GM18867 (cell line): ENCODE measurements around the gene EPN2.
A peak's percentile ranks its signal among the peaks of the same experiment; 100 is the strongest.
"Not testable (repeated sequence)": the region's sequence is repeated elsewhere in the genome, so short reads cannot be mapped to it uniquely, and the experiment has no call there.

Experiments
- ATAC-seq: cut with Tn5 transposase; IDR thresholded peaks from one replicate; pipeline ENCODE4 v1.9.1; 2021; ENCODE audit warnings: mild to moderate bottlenecking, moderate library complexity; ENCODE audit not compliant: unreplicated experiment

EPN2 gene

DNA sequence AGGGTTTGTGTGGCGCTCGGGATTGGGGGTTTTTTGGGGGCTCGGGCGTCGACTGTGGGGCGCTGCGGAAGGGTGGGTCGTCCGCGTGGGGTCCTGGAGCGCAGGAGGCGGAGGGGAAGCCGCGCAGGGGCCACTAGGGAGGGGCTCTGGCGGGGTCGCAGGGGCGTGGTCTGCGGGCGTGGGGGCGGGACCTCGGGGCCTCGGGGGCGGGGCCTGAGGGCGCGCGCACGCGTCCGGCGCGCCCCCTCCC is at the start of gene EPN2:
TSS of gene EPN2 (plus strand) at position 228 of the 250 bp plus-strand sequence. CDS start 45,754 bp downstream, outside the sequence.
- ATAC-seq: not testable (repeated sequence)

DNA sequence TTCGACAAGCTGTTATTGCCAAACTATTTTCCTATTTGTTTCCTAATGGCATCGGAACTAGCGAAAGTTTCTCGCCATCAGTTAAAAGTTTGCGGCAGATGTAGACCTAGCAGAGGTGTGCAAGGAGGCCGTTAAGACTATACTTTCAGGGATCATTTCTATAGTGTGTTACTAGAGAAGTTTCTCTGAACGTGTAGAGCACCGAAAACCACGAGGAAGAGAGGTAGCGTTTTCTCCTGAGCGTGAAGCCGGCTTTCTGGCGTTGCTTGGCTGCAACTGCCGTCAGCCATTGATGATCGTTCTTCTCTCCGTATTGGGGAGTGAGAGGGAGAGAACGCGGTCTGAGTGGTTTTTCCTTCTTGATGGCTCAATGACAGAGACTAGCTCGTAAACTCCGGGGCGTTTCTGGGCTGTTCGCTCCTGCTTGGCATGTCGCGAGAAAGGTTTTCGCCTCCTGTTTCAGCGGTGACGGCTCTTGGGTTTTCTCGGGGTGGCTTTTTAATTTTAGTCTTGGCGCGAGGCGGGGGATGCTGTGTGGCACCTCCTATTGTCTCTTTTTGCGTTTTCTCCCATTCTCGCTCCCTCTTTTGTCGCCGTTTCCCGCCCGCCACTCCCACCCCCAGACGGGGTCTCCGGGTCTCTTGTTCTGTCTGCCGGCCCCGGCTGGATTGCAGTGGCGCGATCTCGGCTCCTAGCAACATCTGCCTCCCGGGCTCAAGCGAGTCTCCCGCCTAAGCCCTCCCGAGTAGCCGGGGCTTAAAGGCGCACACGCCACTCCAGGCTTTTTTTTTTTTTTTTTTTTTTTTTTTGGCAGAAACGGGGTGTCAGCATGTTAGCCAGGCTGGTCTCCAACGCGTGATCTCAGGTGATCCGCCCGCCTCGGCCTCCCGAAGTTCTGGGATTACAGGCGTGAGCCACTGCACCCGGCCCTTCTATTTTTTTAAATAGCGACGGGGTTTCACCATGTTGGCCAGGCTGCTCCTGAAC is 49.0 kb upstream of the EPN2 start:
- ATAC-seq: peak; percentile 41

DNA sequence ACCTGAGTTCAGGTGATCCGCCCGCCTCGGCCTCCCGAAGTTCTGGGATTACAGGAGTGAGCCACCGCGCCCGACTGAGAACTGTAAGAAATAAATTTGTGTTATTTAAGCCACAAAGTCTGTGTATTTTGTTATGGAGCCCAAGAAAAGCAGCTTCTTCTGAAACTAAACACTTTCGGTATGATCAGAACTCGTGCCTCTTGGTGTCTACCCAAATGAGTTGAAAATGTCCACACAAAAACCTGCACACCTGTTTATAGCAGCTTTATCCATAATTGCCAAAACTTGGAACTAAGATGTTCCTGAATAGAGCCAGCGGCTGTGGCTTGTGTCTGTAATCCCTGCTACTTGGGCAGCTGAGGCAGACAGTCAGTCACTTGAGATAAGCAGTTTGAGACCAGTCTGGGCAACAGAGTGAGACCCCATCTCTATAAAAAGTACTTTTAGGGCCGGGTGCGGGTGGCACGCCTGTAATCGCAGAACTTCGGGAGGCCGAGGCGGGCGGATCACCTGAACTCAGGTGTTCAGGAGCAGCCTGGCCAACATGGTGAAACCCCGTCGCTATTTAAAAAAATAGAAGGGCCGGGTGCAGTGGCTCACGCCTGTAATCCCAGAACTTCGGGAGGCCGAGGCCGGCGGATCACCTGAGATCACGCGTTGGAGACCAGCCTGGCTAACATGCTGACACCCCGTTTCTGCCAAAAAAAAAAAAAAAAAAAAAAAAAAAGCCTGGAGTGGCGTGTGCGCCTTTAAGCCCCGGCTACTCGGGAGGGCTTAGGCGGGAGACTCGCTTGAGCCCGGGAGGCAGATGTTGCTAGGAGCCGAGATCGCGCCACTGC is 48.1 kb upstream of the EPN2 start:
- ATAC-seq: peak; percentile 63

GRCh38 chr17:19189781-19190405 is 47.3 kb upstream of the EPN2 start:
- ATAC-seq: not testable (repeated sequence)

DNA sequence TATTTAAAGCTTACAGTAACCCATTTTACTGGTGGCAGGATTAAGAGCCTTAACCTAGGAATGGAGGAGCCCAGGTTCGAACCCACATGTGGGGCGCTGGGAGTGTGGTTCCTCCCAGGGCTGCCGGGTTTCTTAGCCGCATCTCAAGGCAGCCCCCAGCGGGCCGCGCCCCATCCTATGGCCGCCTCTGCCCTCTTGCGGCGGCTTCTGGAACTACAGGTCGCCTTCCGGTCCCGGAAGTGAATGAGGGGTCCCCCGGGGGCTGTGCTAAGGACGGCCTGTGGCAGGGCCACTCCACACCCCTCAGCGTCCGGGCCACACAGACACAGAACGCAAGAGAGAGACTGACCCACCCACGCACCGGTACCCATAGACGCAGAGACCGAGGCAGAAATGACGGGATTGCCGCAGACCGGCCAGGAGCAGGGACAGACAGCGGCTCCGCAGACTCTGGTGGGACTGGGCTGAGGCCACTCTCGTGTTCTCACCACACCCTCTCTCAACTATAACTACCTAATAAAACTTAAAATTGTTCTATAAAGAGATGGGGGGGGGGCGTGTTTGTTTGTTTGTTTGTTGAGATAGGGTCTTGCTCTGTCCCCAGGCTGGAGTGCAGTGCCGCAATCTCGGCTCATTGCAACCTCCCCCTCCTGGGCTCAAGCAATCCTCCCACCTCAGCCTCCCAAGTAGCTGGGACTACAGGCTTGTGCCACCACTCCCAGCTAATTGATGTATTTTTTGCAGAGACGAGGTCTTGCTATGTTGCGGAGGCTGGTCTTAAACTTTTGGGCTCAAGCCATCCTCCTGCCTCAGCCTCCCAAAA is 40.6 kb upstream of the EPN2 start:
- ATAC-seq: peak; percentile 89

GRCh38 chr17:19202448-19202847 is 34.7 kb upstream of the EPN2 start:
- peak; percentile 77 for ATAC-seq

DNA sequence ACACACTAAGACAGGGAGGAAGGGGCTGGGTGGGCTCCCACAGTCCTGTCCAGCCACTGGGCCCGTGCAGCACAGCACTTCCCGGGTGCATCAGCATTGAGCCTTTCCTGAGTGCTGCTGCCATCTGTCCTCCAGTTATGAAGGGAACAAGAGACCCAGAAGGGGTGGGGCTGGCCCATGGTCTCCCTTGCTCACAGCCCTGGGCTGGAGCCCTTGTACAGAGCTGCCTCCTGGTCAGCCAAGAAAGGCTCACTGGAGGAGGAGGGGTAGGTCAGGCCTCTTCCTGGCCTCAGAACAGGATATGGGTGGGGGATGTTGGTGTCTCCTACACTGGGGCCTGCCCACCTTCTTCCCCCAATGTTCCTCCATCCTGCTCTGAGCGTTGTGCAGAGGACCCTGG is 33.7 kb upstream of the EPN2 start:
- ATAC-seq: not testable (repeated sequence)

DNA sequence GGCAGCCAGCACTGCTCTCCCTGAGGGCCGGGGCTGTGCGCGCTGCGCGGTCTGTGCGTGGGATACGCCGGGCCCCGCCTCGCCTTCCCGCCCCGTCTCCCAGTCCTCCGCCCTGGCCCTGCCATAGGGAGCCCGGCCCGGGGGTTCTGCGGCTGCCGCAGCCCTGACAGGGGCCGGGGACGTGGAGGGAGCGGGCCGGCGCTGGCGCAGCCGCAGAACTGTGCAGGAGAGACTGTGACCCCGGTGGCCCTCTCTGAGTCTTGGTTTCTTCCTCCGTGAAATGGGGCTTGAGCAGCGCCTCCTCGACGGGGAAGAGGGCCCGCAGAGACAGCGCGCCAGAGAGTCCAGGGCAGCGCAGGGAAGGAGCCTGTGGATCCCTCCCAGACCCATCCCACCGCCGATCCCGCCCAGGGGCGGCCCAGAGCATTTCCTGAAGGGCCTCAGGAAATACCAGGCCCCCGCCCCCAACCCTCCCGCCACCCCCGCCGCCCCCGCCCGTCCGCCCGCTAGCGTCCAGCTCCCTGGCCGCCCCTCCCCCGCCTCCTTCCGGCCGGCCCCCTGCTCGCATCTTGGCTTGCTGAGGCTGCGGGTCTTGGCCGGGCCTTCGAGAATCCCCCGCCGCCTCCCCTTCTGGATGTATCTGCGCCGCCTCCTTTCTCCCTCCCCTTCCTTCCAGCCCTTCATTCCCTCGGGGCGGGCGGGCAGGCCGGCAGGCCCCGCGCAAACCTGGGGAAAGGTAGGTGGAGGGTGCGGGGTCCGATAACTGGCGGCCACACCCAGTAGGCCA is 21.9 kb upstream of the EPN2 start:
- not testable (repeated sequence) for ATAC-seq

DNA sequence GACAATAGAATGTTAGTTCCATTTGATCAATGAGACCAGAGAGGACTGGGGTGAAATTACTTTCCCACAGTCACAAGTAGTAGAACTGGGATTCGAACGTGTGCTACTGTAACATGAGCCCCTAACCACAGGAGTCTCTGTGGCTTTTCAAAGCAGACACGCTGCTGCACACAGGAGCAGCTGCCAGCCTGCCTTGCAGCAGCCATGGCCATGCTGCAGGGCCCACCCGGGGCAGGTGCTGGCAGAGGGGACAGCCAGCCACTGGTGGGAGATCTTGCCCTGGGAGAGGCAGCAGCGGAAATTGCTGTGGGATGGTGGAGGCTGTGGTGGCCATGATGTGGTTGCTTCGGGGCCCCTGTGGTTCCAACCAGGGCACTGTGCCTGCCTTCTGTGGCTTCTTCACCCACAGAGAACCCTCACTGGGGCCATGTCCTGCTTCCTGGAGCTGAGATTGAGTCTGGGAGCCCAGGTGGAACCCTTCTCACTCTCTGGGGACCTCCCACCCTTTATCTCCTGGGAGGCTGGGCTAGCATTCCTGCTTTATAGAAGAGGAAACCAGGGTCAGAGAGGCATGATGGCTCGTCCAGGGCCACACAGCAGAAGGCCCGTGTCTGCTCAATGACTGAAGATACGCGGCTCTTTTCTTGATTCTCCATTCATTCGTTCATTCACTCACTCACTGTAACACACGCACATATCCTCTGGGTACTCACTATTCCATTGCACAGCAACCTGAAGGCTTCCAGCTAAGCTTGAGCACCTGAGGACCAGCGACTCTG is 20.8 kb upstream of the EPN2 start:
- peak; percentile 48 for ATAC-seq

GRCh38 chr17:19218914-19219313 is 18.3 kb upstream of the EPN2 start:
- ATAC-seq: not testable (repeated sequence)

GRCh38 chr17:19219384-19219783 is 17.8 kb upstream of the EPN2 start:
- not testable (repeated sequence) for ATAC-seq

DNA sequence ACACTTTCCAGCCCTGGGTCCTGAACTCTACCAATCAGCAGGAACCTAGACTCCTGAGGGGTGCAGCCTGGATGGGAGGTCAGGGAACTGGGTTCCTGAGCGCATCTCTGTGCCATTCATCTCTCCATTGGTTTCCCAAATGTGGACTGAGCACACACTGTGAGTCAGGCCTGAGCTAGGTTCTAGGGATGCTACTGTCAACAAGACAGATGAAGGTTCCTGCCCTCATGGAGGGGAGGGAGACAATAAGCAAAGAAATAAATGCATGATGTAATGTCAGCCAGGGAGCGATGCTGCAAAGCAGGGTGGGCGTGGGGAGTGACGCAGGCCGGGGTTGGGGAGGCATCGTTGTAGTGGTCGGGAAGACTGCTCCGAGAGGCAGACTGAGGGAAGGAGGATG is 17.0 kb upstream of the EPN2 start:
- not testable (repeated sequence) for ATAC-seq

DNA sequence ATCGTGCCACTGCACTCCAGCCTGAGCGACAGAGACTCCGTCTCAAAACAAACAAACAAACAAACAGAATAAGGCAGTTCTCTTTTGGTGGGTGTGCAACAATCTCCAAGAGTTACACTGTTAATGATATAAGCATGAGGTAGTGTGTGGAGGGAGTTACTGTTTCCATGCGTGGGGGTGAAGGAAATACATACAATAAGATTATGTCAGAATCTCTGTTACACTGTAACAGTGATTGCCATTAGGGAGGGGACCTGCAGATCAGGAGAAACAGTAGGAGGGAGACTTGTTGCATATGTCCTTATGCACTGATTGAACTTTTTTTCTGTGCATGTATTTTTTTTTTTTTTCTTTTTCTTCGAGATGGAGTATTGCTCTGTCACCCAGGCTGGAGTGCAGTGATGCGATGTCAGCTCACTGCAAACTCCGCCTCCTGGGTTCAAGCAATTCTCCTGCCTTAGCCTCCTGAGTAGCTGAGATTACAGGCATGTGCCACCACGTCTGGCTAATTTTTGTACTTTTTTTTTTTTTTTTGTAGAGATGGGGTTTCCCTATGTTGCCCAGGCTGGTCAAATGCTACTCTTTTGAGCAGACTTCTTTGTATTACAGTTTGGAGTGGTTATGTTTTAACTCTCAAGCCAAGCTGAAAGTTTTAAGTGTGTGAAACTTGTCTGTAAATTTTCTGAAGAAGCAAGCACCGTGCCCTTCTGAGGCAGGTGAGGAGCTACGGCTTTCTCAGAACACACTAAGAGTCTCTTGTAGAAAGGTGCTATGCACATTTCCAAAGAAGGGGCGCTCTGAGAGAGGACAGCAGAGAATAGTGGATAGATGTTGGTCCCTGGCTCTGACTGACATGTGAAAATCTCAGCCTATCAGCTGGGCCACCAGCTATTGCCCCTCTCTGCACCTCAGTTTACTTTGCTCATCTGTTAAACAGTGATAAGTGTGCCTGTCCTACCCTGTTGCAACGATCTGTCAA is 10.3 kb upstream of the EPN2 start:
- not testable (repeated sequence) for ATAC-seq

GRCh38 chr17:19234676-19235075 is 2.5 kb upstream of the EPN2 start:
- not testable (repeated sequence) for ATAC-seq

DNA sequence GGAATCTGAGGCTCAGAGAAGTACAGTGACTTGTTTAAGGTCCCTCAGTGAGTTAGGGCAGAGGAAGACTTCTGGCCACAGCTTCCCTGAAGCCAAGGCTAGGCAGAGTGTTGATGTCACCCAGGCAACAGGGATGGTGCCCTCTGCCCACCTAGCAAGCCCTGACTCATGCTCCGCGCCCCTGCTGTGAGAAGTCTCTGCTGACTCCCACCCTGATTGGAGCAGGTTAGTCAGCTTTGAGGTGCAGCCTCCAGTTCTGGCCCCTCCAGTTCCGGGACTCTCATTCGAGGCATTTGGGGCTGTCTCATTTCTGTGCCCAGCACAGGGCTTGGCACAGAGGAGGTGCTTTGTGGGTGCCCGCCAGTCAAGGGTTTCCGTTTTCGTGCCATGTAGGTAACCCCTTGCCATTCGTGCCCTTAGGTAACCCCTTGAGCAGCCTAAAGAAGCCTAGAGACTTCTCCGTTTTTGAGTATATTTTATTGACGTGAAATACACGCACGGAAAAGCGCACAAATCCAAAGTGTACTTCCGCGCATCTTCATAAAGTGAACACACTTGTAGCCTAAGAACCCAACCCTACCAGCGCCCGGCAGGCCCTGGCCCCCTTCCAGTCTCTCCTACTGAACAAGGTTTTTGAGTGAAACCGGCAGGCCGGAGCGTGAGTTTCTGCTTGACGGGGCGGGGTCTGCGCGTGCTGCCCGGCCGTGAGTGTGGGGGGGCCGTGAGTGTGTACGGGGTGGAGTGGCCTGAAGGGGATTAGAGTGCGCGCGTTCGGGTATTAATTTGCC is 621 bp upstream of the EPN2 start:
- ATAC-seq: peak; percentile 56

DNA sequence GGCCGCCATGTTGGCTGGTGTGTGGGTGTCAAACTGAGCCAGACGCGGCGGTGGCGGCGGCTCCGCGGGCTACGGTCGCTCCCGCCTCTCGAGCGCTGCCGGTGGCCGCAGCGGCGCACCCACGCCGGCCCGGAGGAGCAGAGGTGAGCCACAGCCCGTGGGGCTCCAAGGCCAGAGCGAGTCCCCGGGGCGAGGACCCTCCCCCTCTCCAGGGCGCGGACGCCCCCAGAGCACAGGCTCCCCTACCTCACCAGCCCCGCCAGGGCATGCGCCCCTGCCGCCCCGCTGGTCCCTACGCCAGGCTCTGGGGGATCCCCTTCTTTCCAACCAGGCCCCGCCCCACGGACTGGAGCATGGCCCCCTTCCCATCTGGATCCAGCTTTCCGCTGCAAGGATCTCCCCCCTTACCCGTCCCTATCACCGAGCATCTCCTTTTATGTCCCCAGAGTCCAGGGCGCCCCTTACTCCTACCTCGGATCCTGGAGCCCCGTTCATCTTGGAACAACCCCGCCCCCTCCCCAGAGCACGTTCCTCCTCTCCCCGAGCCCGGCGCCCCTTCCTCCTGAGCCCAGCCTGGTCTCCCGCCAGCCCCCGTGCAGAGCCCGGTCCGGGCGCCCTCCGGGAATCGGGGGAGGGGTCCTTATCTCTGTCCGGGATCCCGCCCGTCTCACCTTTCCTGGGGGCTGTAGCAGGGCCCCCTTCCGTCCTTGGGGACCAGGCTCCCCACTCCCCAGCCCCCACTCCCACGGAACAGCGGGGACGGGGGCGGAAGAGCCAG is 412 bp downstream of the EPN2 start:
- peak; percentile 65 for ATAC-seq
